Prostate gland (tissue), 2 donors: ENCODE data around the gene GOLGA8N. TPM values are rescaled to one million over a fixed set of nuclear protein-coding genes. Genes with fewer than 3 reads are reported as not detected.

Experiments
- DNase-seq: peaks from one replicate; pipeline ENCODE4 v3.0.0-alpha.2; 2019; ENCODE audit warnings: low spot score
- H3K27ac ChIP-seq, 2 donors: fragments of 200-600 bp; sonication (generic); 2 replicates each; pipeline ENCODE4 v1.5.1; 2017 to 2019
- H3K27me3 ChIP-seq: fragments of 200-600 bp; sonication (generic); replicated peaks from 2 replicates; pipeline ENCODE4 v1.5.1; 2019; ENCODE audit not compliant: insufficient read depth
- H3K36me3 ChIP-seq, 2 donors: fragments of 200-600 bp; sonication (generic); 1 replicate in 1 of 2; 2 replicates in 1 of 2; pipeline versions ENCODE4 v1.5.1 to v1.8.1; 2017 to 2019
- H3K4me1 ChIP-seq: fragments of 200-600 bp; sonication (generic); replicated peaks from 2 replicates; pipeline ENCODE4 v1.5.1; 2019
- H3K4me3 ChIP-seq, 2 donors: fragments of 200-600 bp; sonication (generic); 2 replicates each; pipeline ENCODE4 v1.5.1; 2017 to 2019
- H3K9me3 ChIP-seq: fragments of 200-600 bp; sonication (generic); 2 replicates; pipeline ENCODE4 v1.5.1; 2017
- POLR2A ChIP-seq: fragments of 450-650 bp; IDR thresholded peaks from one replicate; pipeline ENCODE4 v1.6.1; 2016; ENCODE audit warnings: antibody characterized with exemption, mild to moderate bottlenecking
- POLR2AphosphoS5 ChIP-seq: sonication (generic); formaldehyde crosslinking; IDR thresholded peaks from one replicate; pipeline ENCODE4 v1.6.1; 2017; ENCODE audit warnings: antibody characterized with exemption
- WGBS: methylation state at CpG from one replicate; pipeline ENCODE4 v1.1.5; 2018; 5-methylcytosine and 5-hydroxymethylcytosine counted together
- intact Hi-C: fragments of 100-400 bp; cut with DNase I; formaldehyde crosslinking; loops from one replicate; pipeline ENCODE4 v1.14.2; 2022
- small RNA-seq, 2 donors: library from RNA; depleted of rRNA; stranded (forward); fragments of <200 nt; gene quantifications; one replicate each; pipeline ENCODE3, GENCODE V24; 2016
- total RNA-seq, 2 donors: library from RNA; depleted of rRNA; stranded (reverse); fragments of >200 nt; gene quantifications; one replicate each; pipeline ENCODE4 v1.1.0, GENCODE V29; 2016
- TF ChIP-seq, protein P1 (sequence below), 4 experiments: fragments of 200-600 bp in 2 of 4; fragments of 450-650 bp in 2 of 4; sonication (generic) in 2 of 4; IDR thresholded peaks; 1 replicate in 3 of 4; 2 replicates in 1 of 4; pipeline ENCODE4 v1.5.1; 2016 to 2019; ENCODE audit warnings: antibody characterized with exemption in 4 of 4, mild to moderate bottlenecking in 2 of 4, moderate library complexity in 2 of 4

Gene GOLGA8N
- total RNA-seq, 2 donors from 2014 or later = 3.9 to 10.0 TPM

DNA sequence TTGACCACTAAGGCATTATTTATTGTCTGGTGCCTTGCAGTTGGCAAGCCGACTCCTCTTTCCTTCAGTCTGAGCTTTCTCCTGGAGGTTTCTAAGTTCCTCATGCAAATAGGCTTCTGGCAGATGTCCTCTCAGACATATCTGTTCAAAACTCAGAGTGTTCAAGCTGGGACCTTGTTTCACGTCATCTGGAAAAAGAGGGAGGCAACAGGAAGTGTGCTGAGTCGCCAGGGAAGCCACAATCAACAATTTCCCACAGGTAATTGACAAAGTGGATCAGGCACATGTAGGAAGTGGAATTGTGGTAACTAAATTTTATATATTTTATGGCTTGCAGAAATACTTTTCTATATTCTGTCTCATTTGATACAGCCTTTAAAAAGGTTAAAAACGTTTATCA, 62.8 kb downstream of the GOLGA8N start:
- Histone ChIP-seq H3K9me3 (no peaks in the 10 kb centered on the region), H3K27ac (no peak overlapping the region), H3K27me3 (no peaks in the 10 kb centered on the region), H3K4me3 (no peak overlapping the region), H3K36me3 (no peaks in the 10 kb centered on the region), H3K4me1 (peaks cover 18% of the 10 kb centered on the region)
- intact Hi-C loops = no loop called here
- WGBS = 51% methylated on average over 4 of the region's 4 CpGs
- no peak for DNase-seq
- no peak for TF ChIP-seq POLR2A
- TF ChIP-seq, protein P1, sequence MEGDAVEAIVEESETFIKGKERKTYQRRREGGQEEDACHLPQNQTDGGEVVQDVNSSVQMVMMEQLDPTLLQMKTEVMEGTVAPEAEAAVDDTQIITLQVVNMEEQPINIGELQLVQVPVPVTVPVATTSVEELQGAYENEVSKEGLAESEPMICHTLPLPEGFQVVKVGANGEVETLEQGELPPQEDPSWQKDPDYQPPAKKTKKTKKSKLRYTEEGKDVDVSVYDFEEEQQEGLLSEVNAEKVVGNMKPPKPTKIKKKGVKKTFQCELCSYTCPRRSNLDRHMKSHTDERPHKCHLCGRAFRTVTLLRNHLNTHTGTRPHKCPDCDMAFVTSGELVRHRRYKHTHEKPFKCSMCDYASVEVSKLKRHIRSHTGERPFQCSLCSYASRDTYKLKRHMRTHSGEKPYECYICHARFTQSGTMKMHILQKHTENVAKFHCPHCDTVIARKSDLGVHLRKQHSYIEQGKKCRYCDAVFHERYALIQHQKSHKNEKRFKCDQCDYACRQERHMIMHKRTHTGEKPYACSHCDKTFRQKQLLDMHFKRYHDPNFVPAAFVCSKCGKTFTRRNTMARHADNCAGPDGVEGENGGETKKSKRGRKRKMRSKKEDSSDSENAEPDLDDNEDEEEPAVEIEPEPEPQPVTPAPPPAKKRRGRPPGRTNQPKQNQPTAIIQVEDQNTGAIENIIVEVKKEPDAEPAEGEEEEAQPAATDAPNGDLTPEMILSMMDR (IDR thresholded peaks at IDR 0.05) = no peak
- no peak for TF ChIP-seq POLR2AphosphoS5

DNA sequence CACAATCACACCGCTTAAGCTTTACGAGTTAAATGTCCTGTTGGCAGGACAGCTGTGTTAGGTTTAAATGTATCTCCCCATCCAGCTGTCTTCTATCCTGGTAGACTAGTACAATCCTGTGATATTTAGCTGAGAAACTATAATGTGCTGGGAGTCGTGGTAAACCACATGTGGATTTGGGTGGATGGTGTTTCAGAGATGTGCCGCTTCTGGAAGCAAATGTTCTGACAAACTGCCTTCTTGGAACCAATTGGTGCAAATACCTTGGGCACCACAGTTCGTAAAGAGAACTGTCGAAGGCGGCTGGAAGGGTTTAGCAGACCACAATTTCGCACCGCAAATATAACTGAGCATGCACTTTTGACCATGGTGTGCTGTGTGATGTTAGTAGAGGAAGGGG, 63.2 kb downstream of the GOLGA8N start:
- intact Hi-C loops = no loop called here
- 73% methylated on average over 9 of the region's 9 CpGs for WGBS
- TF ChIP-seq POLR2A (no peak), POLR2AphosphoS5 (no peak)
- TF ChIP-seq, protein P1 (IDR thresholded peaks at IDR 0.05) = no peak
- Histone ChIP-seq H3K27ac (no peak overlapping the region), H3K36me3 (no peaks in the 10 kb centered on the region), H3K4me3 (no peak overlapping the region), H3K27me3 (no peaks in the 10 kb centered on the region), H3K9me3 (no peaks in the 10 kb centered on the region), H3K4me1 (peaks cover 19% of the 10 kb centered on the region)
- no peak for DNase-seq

Small RNA genes lying within 50 kb of the gene (small RNA-seq; reads per million reads assigned to genes)
- gene RN7SL286P = 0 reads per million in 2 donors

Other genes starting within 250 kb of the GOLGA8N start
- 1 to 10 TPM in 1 of 2 donors, not detected in 1; 5.2 TPM for gene GOLGA8K, start 190.2 kb upstream of the GOLGA8N start, total RNA-seq
- gene GOLGA8O, start 137.8 kb upstream of the GOLGA8N start, total RNA-seq = 1 to 10 TPM in 1 of 2 donors, not detected in 1; 7.7 TPM
- 1 to 10 TPM; 2.6 to 7.0 TPM for gene ARHGAP11A, start 22.0 kb downstream of the GOLGA8N start, total RNA-seq
- gene SCG5, start 48.3 kb downstream of the GOLGA8N start, total RNA-seq = 1 to 10 TPM in 1 of 2 donors, under 1 TPM in 1; 0.96 to 4.2 TPM
- gene GREM1, start 124.5 kb downstream of the GOLGA8N start, total RNA-seq = 10 to 100 TPM in 1 of 2 donors, 1 to 10 TPM in 1; 3.1 to 41.5 TPM